Heart right ventricle (tissue), 16 donors: ENCODE data around the gene CFAP92. TPM values are rescaled to one million over a fixed set of nuclear protein-coding genes. Genes with fewer than 3 reads are reported as not detected.

Experiments used
- ATAC-seq, 8 donors: fragments of 200-7000 bp; cut with Tn5 transposase; one replicate each; pipeline ENCODE4 v1.9.1; 2020; ENCODE audit warnings: mild to moderate bottlenecking in 8 of 8, moderate library complexity in 8 of 8, moderate number of reproducible peaks in 1 of 8
- DNase-seq, 2 donors: peaks; one replicate each; pipeline ENCODE4 v3.0.0-alpha.2; 2020
- H3K27ac ChIP-seq, 10 donors: fragments of 200-600 bp; sonication (generic) in 2 of 10; one replicate each; pipeline versions ENCODE4 v1.5.0 to v1.8.0; 2020 to 2022; ENCODE audit warnings: mild to moderate bottlenecking in 3 of 10
- H3K27me3 ChIP-seq, 7 donors: fragments of 200-600 bp; one replicate each; pipeline ENCODE4 v1.8.0; 2021 to 2022; ENCODE audit warnings: mild to moderate bottlenecking in 2 of 7
- H3K36me3 ChIP-seq, 9 donors: fragments of 200-600 bp; sonication (generic) in 1 of 9; one replicate each; pipeline versions ENCODE4 v1.5.0 to v1.8.0; 2020 to 2022; ENCODE audit warnings: mild to moderate bottlenecking in 2 of 9
- H3K4me1 ChIP-seq, 9 donors: fragments of 200-600 bp; sonication (generic) in 1 of 9; one replicate each; pipeline versions ENCODE4 v1.5.0 to v1.8.0; 2020 to 2022; ENCODE audit warnings: mild to moderate bottlenecking in 4 of 9
- H3K4me3 ChIP-seq, 10 donors: fragments of 200-600 bp; sonication (generic) in 2 of 10; one replicate each; pipeline versions ENCODE4 v1.5.0 to v1.8.0; 2020 to 2022; ENCODE audit warnings: mild to moderate bottlenecking in 7 of 10, moderate library complexity in 2 of 10
- H3K9me3 ChIP-seq, 11 donors: fragments of 200-600 bp in 10 of 11; sonication (generic) in 2 of 11; one replicate each; pipeline versions ENCODE4 v1.5.0 to v1.8.0; 2013 to 2022; ENCODE audit warnings: mild to moderate bottlenecking in 2 of 11, control low read depth in 1 of 11, moderate library complexity in 1 of 11
- WGBS, 2 donors: extraction: QIAGEN DNeasy Blood & Tissue Kit; methylation state at CpG; one replicate each; pipeline ENCODE4 v1.1.7; 2013; ENCODE audit warnings: inconsistent platforms in 1 of 2; 5-methylcytosine and 5-hydroxymethylcytosine counted together
- intact Hi-C, 10 donors: fragments of 100-400 bp; cut with DNase I; formaldehyde crosslinking; loops; one replicate each; pipeline versions ENCODE4 v1.11.1 to v1.14.2; 2022
- polyA plus RNA-seq, 2 donors: library from polyadenylated mRNA; stranded (reverse); fragments of 200-250 nt; gene quantifications; one replicate each; pipeline ENCODE4 v1.2.3, GENCODE V29; 2013
- total RNA-seq, 10 donors: library from RNA; stranded (reverse); fragmentation: NEBNext Ultra II Directional in 3 of 10; extraction: Animal tissue kit (Norgen Biotek cat#: 25700) in 3 of 10; gene quantifications; one replicate each; pipeline versions ENCODE4 v1.2.1 to v1.2.4, GENCODE V29; 2021 to 2023
- TF ChIP-seq, protein P1 (sequence below), 9 donors: fragments of 200-600 bp; sonication (generic) in 2 of 9; IDR thresholded peaks; one replicate each; pipeline versions ENCODE4 v1.5.0 to v1.8.0; 2021 to 2022; ENCODE audit warnings: antibody characterized with exemption in 9 of 9, mild to moderate bottlenecking in 5 of 9, moderate library complexity in 1 of 9
- donor health status: Arrhythmogenic right ventricular cardiomyopathy.
- donor health status: ischemic (EF 13 %, LVEDD 7.1; RV severe dilation, severe dysfunction).
- donor health status: healthy with polysubstance abuse.
- donor health status: DM: no; HTN: yes; CAD: no.
- donor health status: DM: no; HTN: no; CAD: no.
- donor health status: ischemic (EF 25% LVEDD 6.9; RV normal size, moderate dysfunction).
- donor health status: ischemic (EF 25% LVEDD 5.7; RV mildly dilated, moderate dysfunction).
- donor health status: healthy.
- donor health status: DM: yes; HTN: yes; CAD: no.
- donor health status: Ischemic cardiomyopathy.
- donor health status: ischemic (EF 35%, LVEDD 5.7; RV mildly dilated, moderate dysfunction).
- donor health status: nonischemic (EF 11% LVEDD 7.7; RV severe dilation, severe dysfunction).
- donor health status: DM: yes; HTN: yes; CAD: no.
- donor health status: PGD.
- donor health status: ischemic (EF 29% LVEDD 5.4; RV normal size, mild dysfunction).
- donor health status: nonischemic (EF 23%, LVEDD 6.1; RV moderate dilation, normal function).

CFAP92 gene
- total and polyA plus RNA-seq, 12 donors, result 0.12 to 1.2 (median 0.41) TPM

DNA sequence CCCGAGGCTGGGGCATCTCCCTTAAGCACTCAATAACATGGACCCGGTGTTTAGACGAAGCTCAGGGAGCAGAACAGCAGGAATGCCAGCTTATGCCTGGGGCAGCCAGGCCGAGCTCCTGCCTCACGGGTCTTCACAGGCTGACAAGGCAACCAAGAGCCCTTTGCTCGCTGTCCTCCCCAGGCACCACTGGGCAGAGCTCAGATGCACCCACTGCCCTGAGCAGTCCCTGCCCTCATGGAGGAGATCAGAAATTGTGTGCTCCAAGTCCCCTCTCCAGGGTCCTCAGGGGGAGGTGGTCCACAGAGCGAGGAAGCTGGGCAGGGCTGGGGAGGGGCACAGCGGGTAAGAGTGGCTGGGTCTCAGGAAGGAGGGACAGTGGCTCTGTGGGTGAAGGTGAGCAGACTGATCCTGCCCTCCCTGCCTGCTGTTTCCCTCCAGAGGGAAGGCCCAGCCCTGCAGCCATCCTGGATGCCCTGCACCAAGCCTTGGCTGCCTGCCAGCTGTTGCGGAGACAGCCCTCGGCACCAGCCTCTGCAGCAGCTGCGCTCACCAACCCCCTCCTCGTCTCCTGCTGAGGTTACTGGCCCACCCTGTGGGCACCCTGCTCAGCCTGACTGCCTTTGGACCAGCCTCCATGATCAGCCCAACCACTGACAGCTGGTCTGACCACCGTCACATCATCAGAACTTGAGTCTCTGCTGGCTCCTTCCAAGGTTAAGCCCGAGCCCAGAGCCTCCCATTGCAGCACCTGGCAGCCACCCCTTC lies 45.6 kb upstream of the CFAP92 start:
- no peak overlapping the region for H3K4me3 ChIP-seq
- ATAC-seq, result peak in 6 of 8 donors; percentile 25 to 70 (median 46)
- WGBS, 2 donors, result 69 to 73% methylated on average over 14 of the region's 14 CpGs
- peaks cover 0 to 53% (median 0%) of the 10 kb centered on the region in 9 donors for H3K36me3 ChIP-seq
- DNase-seq, result no peak
- H3K27ac ChIP-seq, result no peak overlapping the region
- peaks cover 0 to 4% (median 0%) of the 10 kb centered on the region in 7 donors for H3K27me3 ChIP-seq
- peaks cover 0 to 22% (median 0%) of the 10 kb centered on the region in 11 donors for H3K9me3 ChIP-seq
- intact Hi-C loops, result loop anchor here in 2 of 10 donors (10.0 kb wide), 1 partner anchor 55 kb away; no protein-coding TSS in a partner anchor
- TF ChIP-seq, protein P1, sequence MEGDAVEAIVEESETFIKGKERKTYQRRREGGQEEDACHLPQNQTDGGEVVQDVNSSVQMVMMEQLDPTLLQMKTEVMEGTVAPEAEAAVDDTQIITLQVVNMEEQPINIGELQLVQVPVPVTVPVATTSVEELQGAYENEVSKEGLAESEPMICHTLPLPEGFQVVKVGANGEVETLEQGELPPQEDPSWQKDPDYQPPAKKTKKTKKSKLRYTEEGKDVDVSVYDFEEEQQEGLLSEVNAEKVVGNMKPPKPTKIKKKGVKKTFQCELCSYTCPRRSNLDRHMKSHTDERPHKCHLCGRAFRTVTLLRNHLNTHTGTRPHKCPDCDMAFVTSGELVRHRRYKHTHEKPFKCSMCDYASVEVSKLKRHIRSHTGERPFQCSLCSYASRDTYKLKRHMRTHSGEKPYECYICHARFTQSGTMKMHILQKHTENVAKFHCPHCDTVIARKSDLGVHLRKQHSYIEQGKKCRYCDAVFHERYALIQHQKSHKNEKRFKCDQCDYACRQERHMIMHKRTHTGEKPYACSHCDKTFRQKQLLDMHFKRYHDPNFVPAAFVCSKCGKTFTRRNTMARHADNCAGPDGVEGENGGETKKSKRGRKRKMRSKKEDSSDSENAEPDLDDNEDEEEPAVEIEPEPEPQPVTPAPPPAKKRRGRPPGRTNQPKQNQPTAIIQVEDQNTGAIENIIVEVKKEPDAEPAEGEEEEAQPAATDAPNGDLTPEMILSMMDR (IDR thresholded peaks at IDR 0.05), result no peak
- peaks cover 0 to 5% (median 0%) of the 10 kb centered on the region in 9 donors for H3K4me1 ChIP-seq

DNA sequence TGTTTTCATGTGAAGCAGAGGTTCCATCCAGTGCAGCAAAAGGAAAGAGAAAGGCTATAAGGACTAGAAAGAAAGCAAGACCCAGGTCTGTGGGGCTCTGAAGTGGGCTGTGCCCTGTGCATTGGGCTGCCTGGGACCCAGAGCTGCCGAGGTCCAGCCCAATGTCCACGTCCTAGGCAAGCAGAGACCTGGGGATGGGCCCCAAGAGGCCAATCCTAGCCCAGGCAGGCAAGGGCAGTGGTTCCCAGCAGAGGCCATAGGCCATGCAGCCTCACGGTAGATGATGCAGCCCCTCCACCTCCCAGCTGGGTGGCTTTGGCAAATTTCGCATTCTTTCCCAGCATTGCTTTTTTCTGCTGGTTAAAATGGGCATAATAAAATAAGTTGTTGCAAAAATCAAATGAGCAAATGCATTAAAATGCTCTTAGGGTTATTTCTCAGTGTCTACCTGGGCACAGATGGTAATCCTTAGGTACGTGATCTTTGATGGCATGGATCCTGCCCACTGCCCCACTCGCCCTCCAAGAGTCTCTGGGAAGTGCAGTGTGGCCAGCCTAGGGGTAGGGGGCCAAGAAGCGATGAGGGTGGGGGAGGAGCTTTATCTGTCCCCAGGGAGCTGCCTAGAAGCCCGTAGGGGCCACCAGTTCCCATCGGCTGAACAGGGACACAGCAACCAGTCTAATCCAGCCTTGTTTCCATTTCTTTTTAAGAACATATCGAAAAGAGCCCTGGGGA lies 44.4 kb upstream of the CFAP92 start:
- intact Hi-C loops, result loop anchor here in 1 of 10 donors (10.0 kb wide), 1 partner anchor 53 kb away; no protein-coding TSS in a partner anchor

DNA sequence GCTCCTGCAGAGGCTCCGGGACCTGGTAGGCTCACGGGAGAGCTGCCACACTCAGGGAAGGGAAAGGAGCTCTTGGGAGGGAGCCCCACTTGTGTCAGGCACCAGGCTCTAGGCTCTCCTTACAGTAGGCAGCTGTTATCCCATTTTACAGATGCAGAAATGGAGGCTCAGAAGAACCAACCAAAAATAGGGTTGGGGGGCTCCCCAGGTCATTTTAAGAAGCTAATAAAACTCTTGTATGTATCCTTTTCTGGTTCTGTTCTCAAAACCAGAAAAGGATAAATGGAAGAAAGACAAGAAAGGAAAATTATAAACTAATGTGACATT lies 43.2 kb upstream of the CFAP92 start:
- Histone ChIP-seq H3K4me3 (no peak overlapping the region), H3K27ac (no peak overlapping the region), H3K4me1 (peaks cover 0 to 7% (median 0%) of the 10 kb centered on the region in 9 donors), H3K27me3 (no peaks in the 10 kb centered on the region), H3K36me3 (peaks cover 0 to 70% (median 0%) of the 10 kb centered on the region in 9 donors), H3K9me3 (peaks cover 0 to 6% (median 0%) of the 10 kb centered on the region in 11 donors)
- TF ChIP-seq, protein P1 (IDR thresholded peaks at IDR 0.05), result no peak
- no peak for DNase-seq
- 1 to 69% methylated on average over 2 of the region's 2 CpGs for WGBS, 2 donors
- intact Hi-C loops, result loop anchor here in 1 of 10 donors (10.0 kb wide), 1 partner anchor 52 kb away; no protein-coding TSS in a partner anchor
- no peak for ATAC-seq

More for the DNA sequence above, 44.4 kb upstream of the CFAP92 start:
- ATAC-seq (no peak), DNase-seq (no peak)
- Histone ChIP-seq H3K36me3 (peaks cover 0 to 64% (median 0%) of the 10 kb centered on the region in 9 donors), H3K27me3 (no peaks in the 10 kb centered on the region), H3K9me3 (peaks cover 0 to 10% (median 0%) of the 10 kb centered on the region in 11 donors), H3K4me1 (peaks cover 0 to 5% (median 0%) of the 10 kb centered on the region in 9 donors), H3K27ac (no peak overlapping the region), H3K4me3 (no peak overlapping the region)
- WGBS, 2 donors, result 79 to 87% methylated on average over 10 of the region's 10 CpGs
- TF ChIP-seq, protein P1 (IDR thresholded peaks at IDR 0.05), result no peak
